Fibroblast of the aortic adventitia (primary cell): ENCODE data around the gene CHD5. TPM values are rescaled to one million over a fixed set of nuclear protein-coding genes. Genes with fewer than 3 reads are reported as not detected.

Source experiments
- DNase-seq: peaks from one replicate; pipeline ENCODE4 v3.0.0-alpha.2; 2010; ENCODE audit warnings: low read depth
- H3K4me3 ChIP-seq: 2 replicates; pipeline ENCODE4 v1.5.1; 2011; ENCODE audit warnings: low read depth, mild to moderate bottlenecking, control low read depth, low read length, moderate library complexity
- total RNA-seq: library from RNA; depleted of rRNA; stranded (reverse); fragments of >200 nt; gene quantifications from 2 replicates; pipeline ENCODE4 v1.2.3, GENCODE V29; 2012; ENCODE audit warnings: low replicate concordance
- TF ChIP-seq, protein P1 (sequence below): IDR thresholded peaks from 2 replicates; pipeline ENCODE4 v1.5.1; 2011; ENCODE audit warnings: mild to moderate bottlenecking, low read length, control low read depth, inconsistent platforms; ENCODE audit not compliant: insufficient read depth

CHD5 gene
- total RNA-seq, 1 donor, result 0.09 TPM

DNA sequence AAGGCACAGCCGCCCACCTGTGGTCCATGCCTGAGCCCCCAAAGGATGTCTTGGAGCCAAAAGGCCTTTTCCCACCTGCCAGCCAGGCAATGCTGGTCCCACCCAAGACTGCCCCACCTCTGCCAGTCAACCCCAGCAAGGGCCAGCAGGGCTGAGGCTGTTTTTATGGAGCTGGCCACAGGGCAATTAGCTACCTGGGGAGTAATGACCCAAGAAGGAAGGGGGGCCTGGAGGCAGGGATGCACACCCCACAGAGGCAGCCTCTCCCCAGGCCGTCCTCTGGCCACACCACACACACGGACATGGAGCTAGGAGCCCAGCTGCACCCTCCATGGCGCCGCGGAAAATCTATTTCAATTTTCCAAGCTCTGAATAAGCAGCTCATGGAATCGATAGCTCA, 27.2 kb downstream of the CHD5 start:
- TF ChIP-seq, protein P1, sequence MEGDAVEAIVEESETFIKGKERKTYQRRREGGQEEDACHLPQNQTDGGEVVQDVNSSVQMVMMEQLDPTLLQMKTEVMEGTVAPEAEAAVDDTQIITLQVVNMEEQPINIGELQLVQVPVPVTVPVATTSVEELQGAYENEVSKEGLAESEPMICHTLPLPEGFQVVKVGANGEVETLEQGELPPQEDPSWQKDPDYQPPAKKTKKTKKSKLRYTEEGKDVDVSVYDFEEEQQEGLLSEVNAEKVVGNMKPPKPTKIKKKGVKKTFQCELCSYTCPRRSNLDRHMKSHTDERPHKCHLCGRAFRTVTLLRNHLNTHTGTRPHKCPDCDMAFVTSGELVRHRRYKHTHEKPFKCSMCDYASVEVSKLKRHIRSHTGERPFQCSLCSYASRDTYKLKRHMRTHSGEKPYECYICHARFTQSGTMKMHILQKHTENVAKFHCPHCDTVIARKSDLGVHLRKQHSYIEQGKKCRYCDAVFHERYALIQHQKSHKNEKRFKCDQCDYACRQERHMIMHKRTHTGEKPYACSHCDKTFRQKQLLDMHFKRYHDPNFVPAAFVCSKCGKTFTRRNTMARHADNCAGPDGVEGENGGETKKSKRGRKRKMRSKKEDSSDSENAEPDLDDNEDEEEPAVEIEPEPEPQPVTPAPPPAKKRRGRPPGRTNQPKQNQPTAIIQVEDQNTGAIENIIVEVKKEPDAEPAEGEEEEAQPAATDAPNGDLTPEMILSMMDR, result no peak
- no peak for DNase-seq
- H3K4me3 ChIP-seq, result no peak overlapping the region

DNA sequence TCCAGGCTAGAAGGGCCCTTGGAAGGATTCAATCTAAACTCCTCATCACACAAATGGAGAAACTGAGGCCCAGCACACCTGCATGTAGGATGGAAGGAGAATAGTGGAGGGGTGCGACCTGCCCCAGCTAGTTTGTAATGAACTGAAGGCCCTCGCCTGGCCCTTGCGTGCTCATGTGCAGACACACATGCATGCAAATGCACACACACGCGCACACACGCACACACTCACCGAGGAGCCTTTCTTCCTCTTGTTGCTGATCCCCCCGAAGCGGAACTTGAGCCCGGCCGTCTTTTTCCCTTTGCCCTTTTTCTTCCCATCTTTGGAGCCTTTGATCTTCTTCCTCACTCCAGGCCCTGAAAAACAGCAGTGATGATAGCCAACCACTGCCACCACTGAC, 27.9 kb downstream of the CHD5 start:
- no peak overlapping the region for H3K4me3 ChIP-seq
- TF ChIP-seq, protein P1, result no peak
- no peak for DNase-seq

DNA sequence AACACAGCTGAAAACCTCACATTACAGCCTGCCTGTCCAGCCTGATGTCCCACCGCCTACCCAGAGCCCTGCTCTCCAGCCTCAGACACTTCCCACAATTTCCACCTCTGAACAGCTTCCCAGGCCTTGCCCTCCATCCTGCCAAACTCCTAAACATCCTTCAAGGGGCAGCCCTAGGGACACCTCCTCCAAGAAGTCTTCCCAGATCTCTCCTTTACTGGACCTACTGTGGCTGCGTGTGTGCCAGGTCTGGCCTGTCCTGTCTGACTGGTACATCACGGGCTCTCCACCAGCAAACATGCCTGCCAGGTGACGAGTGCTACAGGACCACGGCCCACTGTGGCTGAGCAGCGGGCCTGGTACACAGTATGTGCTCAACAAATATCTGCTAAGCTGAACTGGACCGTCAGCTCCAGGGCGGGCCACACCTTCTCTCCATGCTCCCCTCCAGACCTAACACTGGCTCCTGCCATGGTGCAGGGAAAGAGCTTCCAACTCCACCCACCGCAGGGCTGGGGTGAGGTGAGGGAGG, 28.8 kb downstream of the CHD5 start:
- DNase-seq, result no peak
- H3K4me3 ChIP-seq, result no peak overlapping the region
- TF ChIP-seq, protein P1, result no peak

DNA sequence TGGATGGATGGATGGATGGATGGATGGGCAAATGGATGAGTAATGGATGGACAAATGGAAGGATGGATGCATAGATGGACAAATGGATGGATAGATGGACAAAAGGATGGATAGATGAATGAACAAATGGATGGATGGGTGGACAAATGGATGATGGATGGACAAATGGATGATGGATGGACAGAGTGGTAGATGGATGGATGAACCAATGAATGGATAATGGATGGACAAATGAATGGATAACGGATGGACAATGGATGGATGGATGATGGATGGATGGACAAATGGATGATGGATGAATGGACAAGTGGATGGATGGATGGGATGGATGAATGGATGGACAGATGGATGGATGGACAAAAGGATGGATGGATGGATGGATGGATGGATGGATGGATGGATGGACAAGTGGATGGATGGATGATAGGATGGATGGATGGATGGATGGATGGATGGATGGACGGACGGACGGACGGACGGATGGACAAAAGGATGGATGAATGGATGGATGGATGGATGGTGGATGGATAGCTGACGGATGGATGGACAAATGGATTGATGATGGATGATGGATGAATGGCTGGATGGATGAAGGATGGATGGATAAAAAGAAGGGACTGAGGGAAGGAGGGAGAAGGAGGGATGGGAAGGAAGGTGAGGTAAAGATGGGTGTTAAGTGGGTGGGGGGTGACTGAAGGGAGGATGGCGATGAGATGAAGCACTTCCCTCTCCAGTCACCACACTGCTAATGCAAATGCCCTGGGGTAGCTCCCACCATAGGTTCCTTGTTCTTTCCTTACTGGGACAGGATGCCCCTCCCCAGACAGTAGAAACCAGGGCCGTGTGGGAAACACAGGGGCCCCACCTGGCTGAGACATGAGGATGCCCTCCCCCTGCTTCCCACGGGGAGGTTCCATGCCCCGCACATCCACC, 29.8 kb downstream of the CHD5 start:
- no peak overlapping the region for H3K4me3 ChIP-seq
- no peak for DNase-seq
- TF ChIP-seq, protein P1, result no peak

DNA sequence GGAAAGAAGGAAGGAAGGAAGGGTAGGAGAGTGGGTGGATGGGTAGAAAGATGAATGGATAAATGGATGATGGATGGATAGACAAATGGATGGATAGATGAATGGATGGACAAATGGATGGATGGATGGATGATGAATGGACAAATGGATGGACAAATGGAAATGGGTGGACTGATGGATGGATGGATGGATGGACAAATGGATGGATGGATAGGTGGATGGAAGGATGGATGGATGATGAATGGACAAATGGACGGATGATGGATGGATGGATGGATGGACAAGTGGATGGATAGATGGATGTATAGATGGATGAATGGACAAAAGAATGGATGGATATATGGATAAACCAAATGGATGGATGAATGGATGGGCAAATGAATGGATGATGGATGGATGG, 30.5 kb downstream of the CHD5 start:
- TF ChIP-seq, protein P1, result no peak
- no peak for DNase-seq
- H3K4me3 ChIP-seq, result no peak overlapping the region

DNA sequence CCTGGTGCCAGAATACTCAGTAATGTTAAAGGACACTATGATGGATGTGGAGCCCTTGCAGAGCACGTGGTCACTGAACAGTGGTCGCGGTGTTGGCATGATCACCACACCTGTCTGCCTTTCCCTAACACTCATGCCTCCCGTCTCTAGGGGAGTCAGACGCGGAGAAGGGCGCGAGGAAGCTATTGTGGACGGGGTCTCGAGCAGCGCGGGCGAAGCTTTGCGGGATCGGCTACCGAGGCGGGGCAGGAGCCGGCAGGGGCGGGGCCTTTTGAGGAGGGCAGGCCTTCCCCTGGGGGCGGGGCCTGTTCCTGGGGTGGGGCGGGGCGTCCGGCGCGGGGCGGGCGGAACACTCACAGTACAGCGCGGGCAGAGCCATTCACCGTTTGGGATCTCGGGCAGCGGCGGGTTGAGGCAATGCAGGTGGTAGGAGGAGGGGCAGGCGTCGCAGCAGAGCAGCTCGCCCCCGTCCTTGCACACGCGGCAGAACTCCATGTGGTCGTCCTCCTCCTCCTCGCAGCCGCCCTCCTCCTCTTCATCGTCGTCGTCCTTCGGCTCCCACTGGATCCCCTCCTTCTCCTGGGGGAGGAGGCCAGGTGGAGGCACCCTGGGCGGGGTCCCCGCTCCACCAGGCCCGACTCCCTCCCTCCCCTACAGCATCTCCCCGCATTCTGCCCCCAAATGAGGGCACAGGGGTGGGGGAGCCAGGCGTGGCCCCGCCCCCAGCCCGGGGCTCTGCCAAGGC, 31.5 kb downstream of the CHD5 start:
- no peak overlapping the region for H3K4me3 ChIP-seq
- DNase-seq, result no peak
- TF ChIP-seq, protein P1, result no peak
